ENCODE results near the gene AUTS2. TPM values are rescaled to one million over a fixed set of nuclear protein-coding genes. Genes with fewer than 3 reads are reported as not detected.

AUTS2 gene
- total and polyA plus RNA-seq, 2 experiments from 2014 or later, result 32.0 to 91.0 TPM

GRCh38 chr7:70539205-70539604 lies 940.9 kb downstream of the AUTS2 start:
- no peak overlapping the region for H2AFZ ChIP-seq
- H3K4me3 ChIP-seq, result no peak overlapping the region
- no peaks in the 10 kb centered on the region for H3K36me3 Mint-ChIP-seq (ENCODE audit: low read depth)
- 0 out of 2 replicates have a peak, but pooled peaks cover 6% of the 10 kb centered on the region for H3K4me1 ChIP-seq (ENCODE audit: insufficient read depth)
- TF ChIP-seq JUNB (IDR thresholded peaks at IDR 0.05; ENCODE audit: unreplicated experiment) (no peak), POLR2AphosphoS5 (IDR thresholded peaks at IDR 0.05; ENCODE audit: low read depth) (no peak), NANOG (IDR thresholded peaks at IDR 0.05; ENCODE audit: borderline replicate concordance) (no peak), EZH2 (IDR thresholded peaks at IDR 0.05; ENCODE audit: low read depth, unreplicated experiment) (no peak), ZNF114 (CRISPR knock-in tag; IDR thresholded peaks at IDR 0.05) (no peak), CREB1 (CRISPR knock-in tag; IDR thresholded peaks at IDR 0.05; ENCODE audit: low read depth) (no peak), EZH2phosphoT487 (IDR thresholded peaks at IDR 0.05; ENCODE audit: unreplicated experiment) (no peak), CTCF (conservative IDR thresholded peaks at IDR 0.05; ENCODE audit: low read depth in 2 of 2) (no peak)
- TF ChIP-seq, protein P1, sequence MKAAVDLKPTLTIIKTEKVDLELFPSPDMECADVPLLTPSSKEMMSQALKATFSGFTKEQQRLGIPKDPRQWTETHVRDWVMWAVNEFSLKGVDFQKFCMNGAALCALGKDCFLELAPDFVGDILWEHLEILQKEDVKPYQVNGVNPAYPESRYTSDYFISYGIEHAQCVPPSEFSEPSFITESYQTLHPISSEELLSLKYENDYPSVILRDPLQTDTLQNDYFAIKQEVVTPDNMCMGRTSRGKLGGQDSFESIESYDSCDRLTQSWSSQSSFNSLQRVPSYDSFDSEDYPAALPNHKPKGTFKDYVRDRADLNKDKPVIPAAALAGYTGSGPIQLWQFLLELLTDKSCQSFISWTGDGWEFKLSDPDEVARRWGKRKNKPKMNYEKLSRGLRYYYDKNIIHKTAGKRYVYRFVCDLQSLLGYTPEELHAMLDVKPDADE (IDR thresholded peaks at IDR 0.05), result no peak
- TF ChIP-seq, protein P2, sequence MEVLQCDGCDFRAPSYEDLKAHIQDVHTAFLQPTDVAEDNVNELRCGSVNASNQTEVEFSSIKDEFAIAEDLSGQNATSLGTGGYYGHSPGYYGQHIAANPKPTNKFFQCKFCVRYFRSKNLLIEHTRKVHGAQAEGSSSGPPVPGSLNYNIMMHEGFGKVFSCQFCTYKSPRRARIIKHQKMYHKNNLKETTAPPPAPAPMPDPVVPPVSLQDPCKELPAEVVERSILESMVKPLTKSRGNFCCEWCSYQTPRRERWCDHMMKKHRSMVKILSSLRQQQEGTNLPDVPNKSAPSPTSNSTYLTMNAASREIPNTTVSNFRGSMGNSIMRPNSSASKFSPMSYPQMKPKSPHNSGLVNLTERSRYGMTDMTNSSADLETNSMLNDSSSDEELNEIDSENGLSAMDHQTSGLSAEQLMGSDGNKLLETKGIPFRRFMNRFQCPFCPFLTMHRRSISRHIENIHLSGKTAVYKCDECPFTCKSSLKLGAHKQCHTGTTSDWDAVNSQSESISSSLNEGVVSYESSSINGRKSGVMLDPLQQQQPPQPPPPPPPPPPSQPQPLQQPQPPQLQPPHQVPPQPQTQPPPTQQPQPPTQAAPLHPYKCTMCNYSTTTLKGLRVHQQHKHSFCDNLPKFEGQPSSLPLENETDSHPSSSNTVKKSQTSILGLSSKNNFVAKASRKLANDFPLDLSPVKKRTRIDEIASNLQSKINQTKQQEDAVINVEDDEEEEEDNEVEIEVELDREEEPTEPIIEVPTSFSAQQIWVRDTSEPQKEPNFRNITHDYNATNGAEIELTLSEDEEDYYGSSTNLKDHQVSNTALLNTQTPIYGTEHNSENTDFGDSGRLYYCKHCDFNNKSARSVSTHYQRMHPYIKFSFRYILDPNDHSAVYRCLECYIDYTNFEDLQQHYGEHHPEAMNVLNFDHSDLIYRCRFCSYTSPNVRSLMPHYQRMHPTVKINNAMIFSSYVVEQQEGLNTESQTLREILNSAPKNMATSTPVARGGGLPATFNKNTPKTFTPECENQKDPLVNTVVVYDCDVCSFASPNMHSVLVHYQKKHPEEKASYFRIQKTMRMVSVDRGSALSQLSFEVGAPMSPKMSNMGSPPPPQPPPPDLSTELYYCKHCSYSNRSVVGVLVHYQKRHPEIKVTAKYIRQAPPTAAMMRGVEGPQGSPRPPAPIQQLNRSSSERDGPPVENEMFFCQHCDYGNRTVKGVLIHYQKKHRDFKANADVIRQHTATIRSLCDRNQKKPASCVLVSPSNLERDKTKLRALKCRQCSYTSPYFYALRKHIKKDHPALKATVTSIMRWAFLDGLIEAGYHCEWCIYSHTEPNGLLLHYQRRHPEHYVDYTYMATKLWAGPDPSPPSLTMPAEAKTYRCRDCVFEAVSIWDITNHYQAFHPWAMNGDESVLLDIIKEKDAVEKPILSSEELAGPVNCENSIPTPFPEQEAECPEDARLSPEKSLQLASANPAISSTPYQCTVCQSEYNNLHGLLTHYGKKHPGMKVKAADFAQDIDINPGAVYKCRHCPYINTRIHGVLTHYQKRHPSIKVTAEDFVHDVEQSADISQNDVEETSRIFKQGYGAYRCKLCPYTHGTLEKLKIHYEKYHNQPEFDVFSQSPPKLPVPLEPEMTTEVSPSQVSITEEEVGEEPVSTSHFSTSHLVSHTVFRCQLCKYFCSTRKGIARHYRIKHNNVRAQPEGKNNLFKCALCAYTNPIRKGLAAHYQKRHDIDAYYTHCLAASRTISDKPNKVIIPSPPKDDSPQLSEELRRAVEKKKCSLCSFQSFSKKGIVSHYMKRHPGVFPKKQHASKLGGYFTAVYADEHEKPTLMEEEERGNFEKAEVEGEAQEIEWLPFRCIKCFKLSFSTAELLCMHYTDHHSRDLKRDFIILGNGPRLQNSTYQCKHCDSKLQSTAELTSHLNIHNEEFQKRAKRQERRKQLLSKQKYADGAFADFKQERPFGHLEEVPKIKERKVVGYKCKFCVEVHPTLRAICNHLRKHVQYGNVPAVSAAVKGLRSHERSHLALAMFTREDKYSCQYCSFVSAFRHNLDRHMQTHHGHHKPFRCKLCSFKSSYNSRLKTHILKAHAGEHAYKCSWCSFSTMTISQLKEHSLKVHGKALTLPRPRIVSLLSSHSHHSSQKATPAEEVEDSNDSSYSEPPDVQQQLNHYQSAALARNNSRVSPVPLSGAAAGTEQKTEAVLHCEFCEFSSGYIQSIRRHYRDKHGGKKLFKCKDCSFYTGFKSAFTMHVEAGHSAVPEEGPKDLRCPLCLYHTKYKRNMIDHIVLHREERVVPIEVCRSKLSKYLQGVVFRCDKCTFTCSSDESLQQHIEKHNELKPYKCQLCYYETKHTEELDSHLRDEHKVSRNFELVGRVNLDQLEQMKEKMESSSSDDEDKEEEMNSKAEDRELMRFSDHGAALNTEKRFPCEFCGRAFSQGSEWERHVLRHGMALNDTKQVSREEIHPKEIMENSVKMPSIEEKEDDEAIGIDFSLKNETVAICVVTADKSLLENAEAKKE (CRISPR knock-in tag; IDR thresholded peaks at IDR 0.05), result no peak
- H3K27ac ChIP-seq (ENCODE audit: low read depth), result no peak overlapping the region
- no peak overlapping the region for H3K4me3 Mint-ChIP-seq
- ATAC-seq (no peak), DNase-seq (ENCODE audit: low spot score) (no peak)
- H3K36me3 ChIP-seq (ENCODE audit: insufficient read depth), result no peaks in the 10 kb centered on the region
- H4K20me1 ChIP-seq (replicated peaks; ENCODE audit: insufficient read depth), result no peaks in the 10 kb centered on the region
- no peaks in the 10 kb centered on the region for H3K79me2 ChIP-seq (replicated peaks; ENCODE audit: insufficient read depth)
- peaks cover 10% of the 10 kb centered on the region for H3K4me1 Mint-ChIP-seq
- H3K27me3 ChIP-seq (ENCODE audit: insufficient read depth), result no peaks in the 10 kb centered on the region
- H3K27ac Mint-ChIP-seq, result no peak overlapping the region
- no peak overlapping the region for H3K4me2 ChIP-seq
- no peaks in the 10 kb centered on the region for H3F3A ChIP-seq (replicated peaks; ENCODE audit: low read depth)
- no peaks in the 10 kb centered on the region for H3K9me3 Mint-ChIP-seq
- 0 out of 2 replicates have a peak, but pooled peaks cover 3% of the 10 kb centered on the region for H3K9me2 ChIP-seq (ENCODE audit: insufficient read depth)
- H3K27me3 Mint-ChIP-seq (ENCODE audit: insufficient read depth, low read depth, poor library complexity), result no peaks in the 10 kb centered on the region

Data from GM23338 (cell line).